ENCODE measurements around the gene ZP1. TPM values are rescaled to one million over a fixed set of nuclear protein-coding genes. Genes with fewer than 3 reads are reported as not detected.

Gene ZP1
- total and polyA plus RNA-seq, 4 donors: 0.04 TPM; not detected in 3

GRCh38 chr11:60831501-60832079 is 35.8 kb upstream of the ZP1 start:
- 54 to 62% methylated on average over 7 of the region's 7 CpGs for WGBS, 2 donors
- TF ChIP-seq CTCF (IDR thresholded peaks at IDR 0.05; ENCODE audit: control extremely low read depth, extremely low read depth): no peak
- H3K36me3 ChIP-seq (ENCODE audit: control insufficient read depth in 4 of 4, insufficient read depth in 4 of 4, low read length in 4 of 4): no peaks in the 10 kb centered on the region
- H3K27me3 ChIP-seq (ENCODE audit: control insufficient read depth in 3 of 3, insufficient read depth in 3 of 3, low read length in 2 of 3): peaks cover 0 to 23% (median 0%) of the 10 kb centered on the region in 3 donors
- H3K4me1 ChIP-seq (ENCODE audit: control insufficient read depth in 5 of 5, insufficient read depth in 5 of 5, low read length in 5 of 5): no peaks in the 10 kb centered on the region
- no peak overlapping the region for H3K27ac ChIP-seq (ENCODE audit: low read depth in 1 of 2, low read length in 1 of 2)
- ATAC-seq (ENCODE audit: insufficient read depth, low FRiP score) (no peak), DNase-seq (no peak)
- no peaks in the 10 kb centered on the region for H3K9me3 ChIP-seq (ENCODE audit: control insufficient read depth in 4 of 4, insufficient read depth in 3 of 4, low read length in 3 of 4)
- no peak overlapping the region for H3K4me3 ChIP-seq
- no peak overlapping the region for H3K9ac ChIP-seq (ENCODE audit: insufficient read depth in 1 of 2, low read length in 2 of 2)

DNA sequence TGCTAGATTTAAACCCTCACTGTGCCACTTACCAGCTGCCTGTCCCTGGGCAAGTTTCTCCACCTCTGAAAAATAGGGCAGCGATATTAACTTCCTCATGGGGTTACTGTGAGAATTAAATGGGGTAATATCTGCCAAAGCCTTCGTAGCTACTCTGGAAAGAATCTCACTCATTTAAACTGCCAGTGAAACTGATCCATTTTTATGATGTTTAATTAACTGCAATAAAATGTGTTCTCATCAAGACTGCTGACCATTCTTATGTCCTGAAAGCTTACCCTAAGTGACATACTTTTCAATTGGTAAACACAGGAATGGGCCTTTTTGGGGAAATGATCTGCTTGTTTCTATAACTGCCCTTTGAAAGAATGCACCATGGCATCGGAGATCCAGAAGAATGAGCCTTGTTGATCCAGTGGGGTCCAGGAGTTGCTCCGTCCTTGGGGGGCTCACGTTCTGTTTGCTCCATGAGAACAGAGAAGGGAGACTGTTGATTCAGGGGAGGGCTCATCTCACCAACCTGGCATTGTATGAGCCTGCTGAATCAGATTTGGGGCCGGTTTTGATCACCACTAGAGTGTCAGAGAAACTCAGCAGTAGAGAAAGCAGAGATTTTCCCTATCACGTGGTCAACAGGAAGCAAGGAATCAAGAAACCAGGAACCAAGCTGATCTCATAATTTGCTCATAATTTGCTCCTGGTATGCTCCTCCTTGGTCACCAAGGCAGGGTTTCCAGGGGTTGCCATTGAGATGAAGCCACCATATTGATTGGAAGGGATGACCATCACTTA is 32.4 kb upstream of the ZP1 start:
- 56 to 61% methylated on average over 7 of the region's 7 CpGs for WGBS, 2 donors
- no peak for ATAC-seq (ENCODE audit: insufficient read depth, low FRiP score)

GRCh38 chr11:60835534-60835846 is 31.9 kb upstream of the ZP1 start:
- Histone ChIP-seq H3K36me3 (ENCODE audit: control insufficient read depth in 4 of 4, insufficient read depth in 4 of 4, low read length in 4 of 4) (no peaks in the 10 kb centered on the region), H3K27ac (ENCODE audit: low read depth in 1 of 2, low read length in 1 of 2) (no peak overlapping the region), H3K9me3 (ENCODE audit: control insufficient read depth in 4 of 4, insufficient read depth in 3 of 4, low read length in 3 of 4) (no peaks in the 10 kb centered on the region), H3K4me1 (ENCODE audit: control insufficient read depth in 5 of 5, insufficient read depth in 5 of 5, low read length in 5 of 5) (no peaks in the 10 kb centered on the region), H3K4me3 (no peak overlapping the region), H3K9ac (ENCODE audit: insufficient read depth in 1 of 2, low read length in 2 of 2) (no peak overlapping the region), H3K27me3 (ENCODE audit: control insufficient read depth in 3 of 3, insufficient read depth in 3 of 3, low read length in 2 of 3) (peaks cover 0 to 14% (median 0%) of the 10 kb centered on the region in 3 donors)
- DNase-seq: no peak
- ATAC-seq (ENCODE audit: insufficient read depth, low FRiP score): peak; percentile 22
- WGBS, 2 donors: 74% methylated on average over 3 of the region's 3 CpGs
- no peak for TF ChIP-seq CTCF (IDR thresholded peaks at IDR 0.05; ENCODE audit: control extremely low read depth, extremely low read depth)

More for the DNA sequence above, 32.4 kb upstream of the ZP1 start:
- Histone ChIP-seq H3K4me3 (no peak overlapping the region), H3K27ac (ENCODE audit: low read depth in 1 of 2, low read length in 1 of 2) (no peak overlapping the region), H3K36me3 (ENCODE audit: control insufficient read depth in 4 of 4, insufficient read depth in 4 of 4, low read length in 4 of 4) (no peaks in the 10 kb centered on the region), H3K9ac (ENCODE audit: insufficient read depth in 1 of 2, low read length in 2 of 2) (no peak overlapping the region), H3K9me3 (ENCODE audit: control insufficient read depth in 4 of 4, insufficient read depth in 3 of 4, low read length in 3 of 4) (no peaks in the 10 kb centered on the region), H3K4me1 (ENCODE audit: control insufficient read depth in 5 of 5, insufficient read depth in 5 of 5, low read length in 5 of 5) (no peaks in the 10 kb centered on the region), H3K27me3 (ENCODE audit: control insufficient read depth in 3 of 3, insufficient read depth in 3 of 3, low read length in 2 of 3) (peaks cover 0 to 14% (median 0%) of the 10 kb centered on the region in 3 donors)
- DNase-seq: no peak
- TF ChIP-seq CTCF (IDR thresholded peaks at IDR 0.05; ENCODE audit: control extremely low read depth, extremely low read depth): no peak

Data from lung (tissue), 12 donors.